NCI-H748 (cell line): ENCODE results near the gene PDGFC.
"Not testable (repeated sequence)": the region's sequence is repeated elsewhere in the genome, so short reads cannot be mapped to it uniquely, and the experiment has no call there.

Experiments used
- DNase-seq: peaks from one replicate; lab custom pipeline; 2025; ENCODE audit not compliant: unreplicated experiment; lab: John Stamatoyannopoulos, UW

Gene PDGFC

DNA sequence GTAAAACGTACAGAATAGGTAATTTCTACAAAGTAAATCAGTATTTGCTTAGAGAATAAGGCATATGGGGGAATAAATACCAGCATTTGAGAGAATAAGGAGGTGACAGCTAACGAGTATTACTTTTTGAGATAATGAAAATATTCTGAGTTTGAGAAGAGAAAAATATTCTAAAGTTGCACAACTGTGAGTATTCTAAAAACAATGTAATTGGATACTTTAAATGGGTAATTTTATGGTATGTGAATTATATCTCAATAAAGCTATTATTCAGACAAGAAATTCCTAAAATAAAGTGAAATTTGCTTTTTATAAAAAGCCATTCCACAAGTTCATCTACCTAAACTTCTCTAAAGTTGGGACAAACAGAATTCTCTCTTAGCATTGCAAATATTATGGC lies 62.6 kb downstream of the PDGFC start:
- DNase-seq, result no peak

DNA sequence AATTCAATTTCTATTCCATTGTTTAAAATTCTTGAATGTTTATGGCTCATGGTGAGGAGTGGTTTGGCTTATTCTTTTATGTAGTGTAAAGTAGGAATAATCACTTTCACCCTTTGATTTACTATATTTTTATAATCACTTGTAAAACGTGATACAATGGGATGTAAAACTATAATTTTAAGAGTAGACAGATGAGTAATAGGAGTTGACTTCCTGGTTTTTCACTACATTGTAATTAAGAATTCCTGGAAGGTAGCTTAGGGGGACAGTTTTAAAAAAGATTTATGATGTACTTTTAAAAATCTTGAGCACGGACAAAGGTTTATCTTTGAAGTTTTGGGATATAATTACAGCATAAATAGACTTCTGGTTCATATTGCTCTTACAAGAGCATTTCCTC lies 65.3 kb downstream of the PDGFC start:
- no peak for DNase-seq

DNA sequence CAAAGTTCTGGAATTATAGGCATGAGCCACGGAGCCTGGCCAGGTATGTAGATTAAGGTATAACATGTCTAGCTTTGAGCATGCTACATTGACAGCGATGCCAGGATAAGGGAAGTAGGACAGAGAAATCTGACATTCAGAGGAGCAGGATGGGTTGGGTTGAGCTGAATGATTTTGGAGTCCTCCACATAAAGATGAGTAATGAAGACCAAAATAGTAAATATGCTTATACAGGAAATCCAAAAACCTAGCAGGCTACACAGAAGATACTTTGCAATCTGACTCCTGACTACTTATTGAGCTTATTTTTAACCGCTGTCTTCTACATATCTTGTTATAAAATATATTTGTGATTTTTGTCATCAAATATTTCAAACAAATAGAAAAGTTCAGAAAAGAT lies 69.7 kb downstream of the PDGFC start:
- DNase-seq, result no peak

DNA sequence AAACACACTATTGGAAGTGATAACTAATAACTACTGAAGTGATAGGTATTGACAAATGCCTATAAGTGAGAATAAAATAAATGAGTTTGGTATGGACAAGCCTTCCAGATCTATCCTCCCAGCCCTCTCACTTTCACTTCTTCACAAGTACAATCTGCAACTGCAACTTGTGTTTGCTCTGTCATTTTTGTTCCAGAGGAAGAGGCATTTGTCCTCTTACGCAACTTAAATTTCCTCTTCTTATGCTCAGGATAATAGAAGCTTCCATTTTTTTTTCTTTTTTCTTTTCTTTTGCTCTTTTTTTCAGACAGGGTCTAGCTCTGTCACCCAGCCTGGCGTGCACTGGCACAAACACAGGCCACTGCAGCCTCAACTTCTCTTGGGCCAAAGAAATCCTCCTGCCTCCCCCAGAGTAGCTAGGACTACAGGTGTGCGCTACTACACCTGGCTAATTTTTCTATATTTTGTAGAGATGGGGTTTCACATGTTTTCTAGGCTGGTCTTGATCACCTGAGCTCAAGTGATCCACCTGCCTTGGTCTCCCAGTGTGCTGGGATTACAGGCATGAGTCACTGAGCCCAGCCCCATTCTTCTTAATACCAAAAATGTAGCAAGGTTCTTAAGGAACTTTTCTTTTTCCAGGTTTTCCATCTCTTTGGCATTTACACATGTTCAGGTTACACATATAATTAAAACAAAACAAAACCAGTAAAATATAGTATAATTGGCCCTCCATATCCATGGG lies 73.1 kb downstream of the PDGFC start:
- no peak for DNase-seq

DNA sequence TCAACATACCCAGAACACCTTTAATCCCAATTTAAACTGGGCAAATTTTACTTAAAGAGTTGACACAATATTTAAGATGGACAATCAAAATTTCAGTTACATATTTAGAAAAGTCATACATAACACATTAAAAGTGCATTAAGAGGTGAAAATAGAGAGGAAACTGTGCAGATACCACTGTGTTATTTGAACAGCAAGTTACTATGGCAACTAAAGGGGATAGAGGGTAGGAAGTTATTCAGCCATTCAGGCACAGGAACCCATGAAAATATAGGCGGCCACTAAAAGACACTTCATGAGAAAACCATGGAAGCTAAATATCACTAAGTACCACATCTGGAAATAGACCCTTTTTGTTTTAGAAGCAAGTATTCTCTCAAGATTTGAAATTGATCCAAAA lies 75.1 kb downstream of the PDGFC start:
- peak; percentile 53 for DNase-seq

DNA sequence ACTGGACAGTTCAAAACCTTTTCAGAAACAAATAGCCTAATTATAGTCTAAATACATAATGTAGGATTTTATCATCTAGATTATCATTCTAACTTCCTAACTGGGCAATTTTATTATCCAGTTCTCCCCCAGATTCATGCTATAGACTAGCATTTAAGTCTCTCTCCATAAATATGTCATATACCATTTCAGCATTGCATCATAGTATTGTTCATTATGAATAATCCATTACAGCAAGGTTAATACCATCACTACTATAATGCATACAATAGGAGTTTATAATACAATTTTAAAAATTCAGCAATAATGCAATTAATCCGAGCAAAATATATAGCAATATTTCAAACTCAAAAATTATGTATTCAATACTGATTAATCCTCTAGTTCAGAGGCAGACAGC lies 77.4 kb downstream of the PDGFC start:
- DNase-seq, result no peak

DNA sequence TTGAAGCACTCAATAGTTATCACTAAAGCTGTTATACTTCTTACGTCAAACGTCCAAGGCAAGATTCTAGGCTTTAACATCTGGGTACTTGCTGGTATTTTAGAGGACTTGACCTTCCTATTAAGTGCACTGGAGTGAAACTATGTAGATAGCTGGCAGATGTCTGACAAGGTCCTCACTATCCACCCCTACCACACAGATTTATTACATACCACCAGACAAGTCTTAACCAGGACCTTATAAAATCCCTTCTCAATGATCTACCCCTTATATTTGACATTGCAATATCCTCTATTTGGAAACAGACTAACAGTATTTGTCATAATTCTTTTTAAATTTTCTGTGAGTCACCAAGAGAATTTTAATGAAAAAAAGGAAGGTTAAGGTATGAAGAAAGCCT lies 78.8 kb downstream of the PDGFC start:
- DNase-seq, result no peak

DNA sequence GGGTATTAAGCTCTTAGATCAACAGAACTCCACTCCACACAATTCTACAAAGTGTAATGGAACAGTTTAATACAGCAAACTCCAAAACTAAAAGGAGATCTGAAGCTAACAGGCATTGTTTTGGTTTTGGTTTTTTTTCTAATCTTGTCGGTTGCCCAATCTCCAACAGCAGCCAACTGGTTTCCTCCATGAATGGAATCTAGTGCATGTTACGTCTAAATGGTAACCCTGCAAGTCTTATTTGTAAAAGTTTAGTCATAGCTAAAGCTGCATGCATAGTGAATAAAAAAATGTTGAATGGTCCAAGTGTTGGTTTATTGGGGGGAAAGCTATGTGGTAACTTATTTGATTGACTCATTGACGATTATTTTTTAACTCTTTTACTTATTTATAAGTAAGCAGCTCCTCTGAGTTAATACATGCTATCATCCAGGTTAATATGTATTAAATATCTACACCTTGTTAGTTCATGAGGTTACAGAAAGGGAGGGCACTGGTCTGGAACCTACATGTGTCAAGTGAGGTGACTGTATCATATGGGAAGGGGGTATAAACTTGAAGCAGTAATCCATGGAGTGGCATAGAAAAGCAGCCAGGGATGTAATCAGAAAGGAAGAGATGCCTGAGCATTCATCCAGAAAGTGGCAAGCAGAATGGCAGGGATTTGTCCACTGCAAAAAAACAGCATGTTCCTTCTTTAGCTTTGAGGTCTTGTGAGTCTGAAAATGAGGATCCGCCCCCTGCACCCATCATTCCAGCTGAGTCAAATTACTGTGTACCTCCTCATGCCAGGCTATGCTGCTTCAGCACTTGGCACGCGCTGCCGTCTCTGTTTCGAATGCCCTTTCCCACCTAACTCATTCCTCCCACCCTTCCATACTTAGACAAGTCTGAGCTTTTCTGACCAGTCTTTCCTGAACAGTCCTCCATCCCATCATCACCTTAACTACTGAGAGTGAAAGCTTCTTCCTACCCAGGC lies 81.7 kb downstream of the PDGFC start:
- DNase-seq, result no peak

DNA sequence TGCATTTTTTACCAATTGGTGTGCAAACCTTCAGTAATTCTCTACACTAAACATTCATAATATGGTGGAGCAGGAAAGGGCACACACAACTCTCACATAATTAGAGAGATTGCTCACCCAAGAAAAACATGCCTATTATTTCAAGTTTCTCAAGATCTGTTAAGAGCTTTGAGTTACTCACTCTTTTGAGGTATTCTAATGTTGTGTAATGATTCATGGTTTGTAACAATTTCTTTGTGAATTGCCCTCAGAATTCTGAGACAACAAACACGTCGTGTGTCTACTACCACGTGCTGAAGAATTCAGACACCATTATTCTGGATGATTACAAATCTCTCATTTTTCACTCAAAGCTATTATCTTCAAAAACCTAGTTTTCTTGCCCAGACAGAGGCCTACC lies 82.8 kb downstream of the PDGFC start:
- no peak for DNase-seq

DNA sequence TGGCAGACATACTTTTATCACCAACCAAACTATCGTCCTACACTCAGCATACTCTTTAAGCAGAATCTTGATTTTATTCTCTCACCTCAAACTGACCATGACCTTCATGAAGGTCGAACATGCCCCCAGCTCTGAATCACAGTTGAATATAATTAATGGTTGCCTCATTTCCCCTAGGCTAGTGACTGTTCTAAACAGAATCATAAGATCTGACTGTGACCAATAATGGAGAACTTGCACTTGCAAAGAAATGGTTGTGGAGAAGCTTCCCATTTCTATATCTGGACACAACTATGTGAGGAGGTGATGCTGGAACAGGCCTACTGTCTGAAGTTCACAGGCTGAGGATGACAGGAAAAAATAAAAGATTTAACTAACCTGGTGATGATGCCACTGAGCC lies 85.1 kb downstream of the PDGFC start:
- DNase-seq, result no peak

DNA sequence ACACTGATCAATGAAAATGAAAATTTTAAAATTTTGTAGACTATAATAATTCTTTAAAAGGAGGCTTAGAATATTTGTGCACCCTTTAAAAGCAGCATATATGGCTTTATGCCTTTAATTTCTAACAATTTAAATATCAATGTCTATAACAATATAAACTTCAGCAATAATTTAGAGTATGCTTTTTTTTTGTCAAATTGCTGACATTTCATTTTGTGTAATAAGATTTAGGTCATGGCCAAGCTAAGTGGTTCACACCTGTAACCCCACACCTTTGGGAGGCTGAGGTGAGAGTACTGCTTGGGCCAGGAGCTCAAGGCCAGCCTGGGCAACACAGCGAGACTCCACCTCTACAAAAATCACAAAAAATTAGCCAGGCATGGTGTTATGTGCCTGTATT lies 86.2 kb downstream of the PDGFC start:
- DNase-seq, result no peak

DNA sequence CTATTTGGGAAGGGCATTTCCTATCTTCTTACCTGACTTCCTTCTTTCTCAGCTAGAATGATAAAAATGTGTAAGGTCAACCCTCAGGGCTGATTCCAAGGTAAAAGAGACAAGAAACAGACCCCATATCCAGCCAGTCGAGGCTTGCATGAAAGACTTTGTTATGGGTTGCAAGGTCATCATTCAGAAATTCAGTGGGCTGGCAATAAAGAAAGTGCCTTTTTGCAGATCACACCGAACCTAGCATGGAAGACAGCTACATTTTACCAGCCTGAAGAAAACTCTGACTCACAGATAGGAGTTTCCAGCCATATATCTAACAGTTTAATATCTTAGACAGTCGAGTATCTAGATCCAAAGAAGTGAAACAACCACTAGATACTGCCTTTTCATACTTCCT lies 87.4 kb downstream of the PDGFC start:
- DNase-seq, result no peak

DNA sequence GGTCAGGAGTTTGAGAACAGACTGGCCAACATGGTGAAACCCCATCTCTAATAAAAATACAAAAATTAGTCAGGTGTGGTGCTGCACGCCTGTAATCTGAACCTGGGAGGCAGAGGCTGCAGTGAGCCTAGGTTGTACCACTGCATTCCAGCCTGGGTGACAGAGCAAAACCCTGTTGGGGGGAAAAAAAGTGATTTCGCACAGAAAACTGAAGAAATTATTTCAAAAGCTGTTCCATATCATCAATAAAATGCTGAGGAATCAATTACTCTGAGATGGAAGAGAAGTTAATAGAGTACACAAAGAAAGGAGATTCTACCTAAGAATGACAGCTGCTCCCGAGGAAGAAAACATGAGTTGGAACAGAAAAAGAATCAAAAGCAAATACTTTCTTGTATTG lies 95.9 kb downstream of the PDGFC start:
- DNase-seq, result no peak

DNA sequence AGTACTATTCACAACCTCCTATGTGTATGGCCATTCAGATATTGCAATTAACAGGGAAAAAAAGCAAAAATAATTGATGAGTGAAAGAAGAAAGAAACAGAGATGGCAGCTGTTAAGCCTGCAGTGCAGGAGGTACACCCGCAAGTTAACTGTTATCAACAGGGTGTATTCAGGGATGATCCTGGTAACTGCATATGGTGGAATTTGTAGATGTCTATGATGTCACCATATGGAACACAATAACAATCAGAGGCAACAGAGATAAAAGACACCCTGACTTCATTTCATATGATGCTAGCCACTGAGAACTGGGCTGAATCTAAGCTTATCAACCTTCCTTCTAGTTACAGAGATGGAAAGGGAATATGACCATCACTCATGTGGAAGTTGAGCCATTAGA lies 96.5 kb downstream of the PDGFC start:
- no peak for DNase-seq

DNA sequence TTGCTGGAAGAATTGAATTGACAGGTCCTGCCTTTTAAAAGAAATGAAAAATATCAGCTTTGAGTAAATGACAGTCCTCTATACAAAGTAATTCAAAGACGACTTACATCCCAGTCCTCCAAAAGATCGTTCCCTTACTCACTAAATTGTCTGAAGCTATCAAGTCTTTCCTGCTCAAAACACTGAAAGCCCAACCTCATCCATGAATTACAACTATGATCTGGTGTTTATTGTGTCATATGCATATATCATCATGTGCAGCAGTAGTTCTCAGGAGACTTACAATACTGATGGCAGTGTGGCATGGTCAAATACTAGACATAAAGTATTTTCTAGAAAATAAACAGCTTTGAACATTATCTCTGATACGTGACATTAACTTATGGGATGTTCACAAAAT lies 97.8 kb downstream of the PDGFC start:
- DNase-seq, result no peak

DNA sequence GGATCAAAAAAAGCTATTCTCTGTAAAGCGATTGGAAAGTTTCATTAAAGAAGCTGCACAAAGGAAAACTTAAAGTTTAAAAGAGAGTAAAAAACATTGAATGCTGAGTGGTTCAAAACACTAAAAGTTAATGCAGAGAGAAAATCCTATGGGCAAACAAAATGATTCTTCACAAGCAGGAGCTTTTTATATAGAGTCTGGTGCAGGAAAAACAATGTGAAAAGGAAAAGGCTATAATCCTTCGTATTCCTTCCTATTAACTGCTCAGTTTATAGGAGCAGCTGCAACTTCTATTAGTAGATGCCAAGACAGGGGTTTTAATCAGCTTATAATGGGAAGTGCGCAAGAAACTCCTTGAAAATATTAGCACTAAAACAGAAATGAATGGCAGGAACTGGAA lies 100.7 kb downstream of the PDGFC start:
- DNase-seq, result no peak

DNA sequence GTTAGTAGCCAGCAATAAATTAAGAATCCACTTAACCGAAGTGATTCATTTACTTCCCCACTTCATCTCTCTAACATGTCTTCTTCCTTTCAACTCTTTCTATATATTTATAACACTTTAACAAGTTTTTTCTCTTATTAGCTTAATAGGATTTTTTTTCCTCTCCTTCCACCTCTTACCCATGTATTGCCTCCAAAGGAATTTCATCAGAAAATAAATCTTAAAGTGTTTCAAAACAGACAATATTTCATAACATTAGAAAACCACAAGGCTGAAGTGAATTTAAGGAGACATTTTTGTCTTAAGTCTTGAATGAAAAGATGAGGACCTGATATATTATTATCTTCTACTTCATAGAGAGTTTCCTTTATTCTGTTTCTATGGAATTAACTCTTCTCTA lies 101.5 kb downstream of the PDGFC start:
- no peak for DNase-seq

DNA sequence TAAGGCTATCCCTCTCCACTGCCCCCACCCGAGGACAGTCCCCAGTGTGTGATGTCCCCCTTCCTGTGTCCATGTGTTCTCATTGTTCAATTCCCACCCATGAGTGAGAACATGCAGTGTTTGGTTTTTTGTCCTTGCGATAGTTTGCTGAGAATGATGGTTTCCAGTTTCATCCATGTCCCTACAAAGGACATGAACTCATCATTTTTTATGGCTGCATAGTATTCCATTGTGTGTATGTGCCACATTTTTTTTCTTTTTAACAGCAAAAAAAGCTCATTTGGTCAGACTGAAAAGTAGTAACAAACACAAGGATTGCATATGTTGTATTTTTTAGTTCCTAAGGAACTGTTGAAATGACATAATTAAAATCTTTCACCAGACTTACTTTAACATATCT lies 105.5 kb downstream of the PDGFC start:
- DNase-seq, result not testable (repeated sequence)

DNA sequence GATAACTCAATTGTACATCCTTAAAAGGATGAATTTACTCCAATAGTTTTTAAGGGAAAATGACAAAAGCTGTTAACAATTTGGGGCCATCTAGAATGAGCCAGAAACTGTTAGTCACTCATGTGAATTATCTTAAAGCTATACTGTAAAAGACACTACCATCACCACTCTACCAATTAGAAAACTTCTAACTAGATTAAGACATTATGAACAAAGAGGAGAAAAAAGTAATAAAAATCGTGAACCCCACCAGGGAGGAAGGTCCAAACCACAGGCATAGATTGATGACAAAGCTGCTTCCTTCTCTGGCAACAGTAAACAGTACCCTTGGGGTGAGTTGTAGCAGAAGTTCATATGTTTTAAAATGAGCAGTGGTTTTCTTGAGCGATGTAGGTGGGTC lies 106.1 kb downstream of the PDGFC start:
- DNase-seq, result no peak

DNA sequence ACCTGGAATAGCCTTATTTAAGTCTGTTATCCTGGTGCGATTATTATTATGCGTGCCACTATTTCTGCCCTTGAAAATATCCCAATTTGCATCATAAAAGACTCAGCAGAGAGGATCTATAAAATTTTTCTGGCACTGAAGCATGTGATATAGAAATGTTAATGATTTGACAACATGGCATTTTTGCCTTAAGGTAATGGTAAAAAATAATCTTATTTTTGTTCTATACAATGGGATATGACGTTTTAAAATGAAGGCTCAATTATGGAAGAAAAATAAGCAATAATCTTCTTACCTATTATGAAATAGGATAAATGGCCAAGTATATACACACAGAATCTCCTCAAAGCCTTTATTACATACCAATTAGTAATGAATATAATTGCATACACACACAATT lies 113.5 kb downstream of the PDGFC start:
- peak; percentile 39 for DNase-seq

DNA sequence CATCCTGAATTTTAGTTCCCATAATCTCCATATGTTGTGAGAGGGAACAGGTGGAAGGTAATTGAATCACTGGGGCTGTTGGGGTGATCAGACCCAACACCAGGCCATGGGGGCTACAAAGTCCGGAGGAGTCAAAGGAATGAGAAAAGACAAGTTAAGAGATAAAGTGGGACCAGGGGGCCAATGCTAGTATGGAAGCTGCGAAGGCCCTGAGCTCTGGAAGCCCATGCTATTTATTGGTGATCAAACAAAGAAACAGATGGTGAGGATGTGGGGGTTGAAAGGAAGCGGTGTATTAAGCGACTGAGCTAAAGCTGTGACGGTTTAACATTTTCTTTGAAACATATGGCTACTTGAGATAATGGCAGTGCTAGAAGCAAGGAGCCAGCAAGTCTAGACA lies 132.8 kb downstream of the PDGFC start:
- peak; percentile 4 for DNase-seq

DNA sequence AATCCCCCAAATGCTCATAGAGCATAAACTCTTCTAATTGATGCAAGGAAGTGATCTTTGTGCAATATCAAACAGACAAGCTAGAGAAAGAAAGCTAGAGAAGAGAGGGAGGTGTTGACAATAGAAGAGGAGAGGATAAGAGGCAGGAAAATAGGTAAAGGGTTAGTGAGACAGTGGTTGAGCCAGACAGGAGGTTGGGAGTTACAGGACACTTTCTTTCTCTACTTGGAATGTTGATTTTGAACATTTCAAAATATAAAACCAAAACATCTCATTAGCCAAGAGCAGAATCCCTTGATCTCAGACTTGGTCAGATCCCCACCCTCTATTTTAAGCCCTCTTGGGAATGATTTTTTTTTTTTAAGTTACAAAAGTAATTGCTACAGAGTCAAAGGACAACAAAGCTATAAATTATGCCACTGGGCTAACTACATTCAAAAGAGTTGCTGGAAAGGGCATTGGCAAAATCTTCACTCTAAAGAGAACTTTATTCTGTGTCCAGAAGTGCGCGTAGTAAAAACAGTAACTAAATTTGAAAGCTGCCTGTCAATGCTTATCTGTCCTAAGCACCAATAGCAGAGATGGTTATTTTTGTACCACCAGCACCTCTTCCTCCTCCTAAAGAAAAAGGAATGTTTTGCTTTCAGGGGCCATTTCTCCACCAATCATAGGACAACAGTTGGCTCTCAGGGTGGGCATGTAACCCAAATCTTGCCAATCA lies 133.8 kb downstream of the PDGFC start:
- DNase-seq, result no peak
